PC-3 (cell line): ENCODE results near the gene PDIA4. TPM values are rescaled to one million over a fixed set of nuclear protein-coding genes. Genes with fewer than 3 reads are reported as not detected.
"Not testable (repeated sequence)": the region's sequence is repeated elsewhere in the genome, so short reads cannot be mapped to it uniquely, and the experiment has no call there.

ENCODE experiments used
- ATAC-seq: fragments of 200-7000 bp; cut with Tn5 transposase; 2 replicates; pipeline ENCODE4 v1.9.1; 2020; ENCODE audit warnings: mild to moderate bottlenecking, moderate library complexity
- BruUV-seq: library from RNA; stranded (reverse); fragments of 400-500 nt; replicated peaks from 2 replicates; lab custom pipeline; 2021; lab: Mats Ljungman, UMichigan
- CTCF ChIA-PET: fragments of 300-600 bp; sonication (Branson Sonifier 250); formaldehyde crosslinking; loops from one replicate; lab custom pipeline; 2022; ENCODE audit warnings: antibody characterized with exemption; lab: Charles Lee
- POLR2A ChIA-PET: fragments of 300-600 bp; sonication (Branson Sonifier 250); formaldehyde crosslinking; loops from one replicate; lab custom pipeline; 2022; ENCODE audit warnings: antibody characterized with exemption; ENCODE audit not compliant: unreplicated experiment; lab: Charles Lee
- DNase-seq: peaks from one replicate; pipeline ENCODE4 v3.0.0-alpha.2; 2015
- H2AFZ ChIP-seq: fragments of 300-600 bp; sonication (generic); 2 replicates; pipeline ENCODE4 v1.6.0; 2016; ENCODE audit warnings: antibody characterized with exemption, low read length
- H3F3A ChIP-seq: fragments of 300-600 bp; sonication (generic); one replicate; pipeline ENCODE4 v1.6.0; 2017; ENCODE audit warnings: antibody characterized with exemption, low read length, control low read depth, mild to moderate bottlenecking; ENCODE audit not compliant: unreplicated experiment
- H3K27ac ChIP-seq: fragments of 300-600 bp; sonication (generic); 2 replicates; pipeline ENCODE4 v1.5.1; 2016; ENCODE audit warnings: mild to moderate bottlenecking, low read length
- H3K27me3 ChIP-seq: fragments of 300-600 bp; sonication (generic); 2 replicates; pipeline ENCODE4 v1.6.1; 2016; ENCODE audit warnings: low read length, mixed read lengths
- H3K36me3 ChIP-seq: fragments of 300-600 bp; sonication (generic); 2 replicates; pipeline ENCODE4 v1.6.1; 2016; ENCODE audit warnings: low read depth, mixed run types, low read length, mixed read lengths
- H3K4me1 ChIP-seq: fragments of 300-600 bp; sonication (generic); 2 replicates; pipeline ENCODE4 v1.5.1; 2016; ENCODE audit warnings: low read length; ENCODE audit not compliant: insufficient read depth
- H3K4me2 ChIP-seq: fragments of 300-600 bp; sonication (generic); 2 replicates; pipeline ENCODE4 v1.6.0; 2016; ENCODE audit warnings: low read length
- H3K4me3 ChIP-seq: fragments of 300-600 bp; sonication (generic); 2 replicates; pipeline ENCODE4 v1.5.1; 2016; ENCODE audit warnings: mild to moderate bottlenecking, low read length, mixed read lengths
- H3K79me2 ChIP-seq: fragments of 300-600 bp; sonication (generic); 2 replicates; pipeline ENCODE4 v1.6.1; 2017; ENCODE audit warnings: low read length, mixed read lengths
- H3K9ac ChIP-seq: fragments of 300-600 bp; sonication (generic); 2 replicates; pipeline ENCODE4 v1.6.0; 2016; ENCODE audit warnings: mild to moderate bottlenecking, low read length
- H3K9me2 ChIP-seq: fragments of 300-600 bp; sonication (generic); replicated peaks from 2 replicates; pipeline ENCODE4 v1.6.1; 2016; ENCODE audit warnings: mixed run types, low read length, mixed read lengths
- H3K9me3 ChIP-seq: fragments of 300-600 bp; sonication (generic); 2 replicates; pipeline ENCODE4 v1.6.1; 2016; ENCODE audit warnings: low read length, mixed read lengths
- H4K20me1 ChIP-seq: fragments of 300-600 bp; sonication (generic); 2 replicates; pipeline ENCODE4 v1.6.1; 2016; ENCODE audit warnings: low read length, mixed read lengths
- CTCF ChIP-seq: fragments of 300-600 bp; sonication (generic); conservative IDR thresholded peaks from 2 replicates; pipeline ENCODE4 v1.5.1; 2017; ENCODE audit warnings: antibody characterized with exemption, low read depth, mild to moderate bottlenecking, low read length
- EZH2 ChIP-seq: fragments of 300-600 bp; sonication (generic); IDR thresholded peaks from one replicate; pipeline ENCODE4 v1.6.1; 2017; ENCODE audit warnings: antibody characterized with exemption, mild to moderate bottlenecking, low read length; ENCODE audit not compliant: unreplicated experiment
- EZH2phosphoT487 ChIP-seq: fragments of 300-600 bp; sonication (generic); IDR thresholded peaks from 2 replicates; pipeline ENCODE4 v1.6.1; 2018; ENCODE audit warnings: mild to moderate bottlenecking, antibody characterized with exemption, low read length, borderline replicate concordance
- intact Hi-C: fragments of 100-400 bp; cut with micrococcal nuclease; formaldehyde crosslinking; loops from 2 replicates; pipeline ENCODE4 v1.9.0; 2023
- total RNA-seq: library from RNA; depleted of rRNA; stranded (reverse); fragments of >200 nt; gene quantifications from 2 replicates; pipeline ENCODE4 v1.2.3, GENCODE V29; 2014

Gene PDIA4
- total RNA-seq, 1 experiment from 2014 or later, result 249 TPM

DNA sequence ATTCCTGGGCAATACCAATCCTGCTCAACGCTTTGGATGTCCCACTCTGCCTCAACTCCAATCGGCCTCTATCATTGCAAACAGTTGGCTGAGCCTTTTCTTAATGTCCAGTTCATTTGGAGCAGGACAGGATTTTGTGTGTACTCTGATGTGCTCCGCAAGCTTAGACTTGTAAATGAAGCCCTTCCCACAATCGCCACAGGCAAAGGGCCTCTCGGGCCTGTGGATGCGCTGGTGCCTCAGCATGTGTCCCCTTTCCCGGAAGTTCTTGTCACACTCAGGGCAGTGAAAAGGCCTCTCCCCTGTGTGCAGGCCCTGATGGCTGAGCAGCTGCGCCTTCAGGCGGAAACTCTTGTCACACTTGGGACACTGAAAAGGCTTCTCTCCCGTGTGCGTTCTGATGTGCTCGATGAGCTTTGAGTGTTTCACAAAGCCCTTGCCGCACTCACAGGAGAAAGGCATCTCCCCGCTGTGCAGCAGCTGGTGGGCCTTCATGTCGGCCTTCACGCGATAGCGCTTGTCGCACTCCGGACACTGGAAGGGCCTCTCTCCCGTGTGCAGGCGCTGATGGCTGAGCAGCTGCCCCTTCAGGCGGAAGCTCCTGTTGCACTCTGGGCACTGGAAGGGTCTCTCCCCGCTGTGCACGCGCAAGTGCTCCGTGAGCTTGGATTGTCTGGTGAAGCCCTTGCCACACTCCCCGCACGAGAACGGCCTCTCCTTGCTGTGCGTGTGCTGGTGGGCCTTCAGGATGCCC, 42.2 kb upstream of the PDIA4 start:
- Histone ChIP-seq H3K4me2 (no peak overlapping the region), H3K9me3 (no peaks in the 10 kb centered on the region), H3K9me2 (no peaks in the 10 kb centered on the region), H3K4me3 (no peak overlapping the region), H3K4me1 (no peaks in the 10 kb centered on the region), H3K27ac (no peak overlapping the region), H3K27me3 (no peaks in the 10 kb centered on the region), H2AFZ (no peak overlapping the region), H3K36me3 (peaks cover 3% of the 10 kb centered on the region; the same call in 1 of the 2 replicates), H3K79me2 (no peaks in the 10 kb centered on the region), H3K9ac (no peak overlapping the region), H3F3A (no peaks in the 10 kb centered on the region), H4K20me1 (no peaks in the 10 kb centered on the region)
- BruUV-seq, result no TSS peak
- ChIA-PET POLR2A (no interaction called here), CTCF (interaction anchor here (0.6 kb wide), 1 partner anchor 61 kb away, joined by 3 read pairs; no protein-coding TSS in a partner anchor)
- intact Hi-C loops, result no loop called here
- DNase-seq (no peak), ATAC-seq (no peak)
- no peak for TF ChIP-seq EZH2
- TF ChIP-seq CTCF, result no peak
- TF ChIP-seq EZH2phosphoT487, result no peak

DNA sequence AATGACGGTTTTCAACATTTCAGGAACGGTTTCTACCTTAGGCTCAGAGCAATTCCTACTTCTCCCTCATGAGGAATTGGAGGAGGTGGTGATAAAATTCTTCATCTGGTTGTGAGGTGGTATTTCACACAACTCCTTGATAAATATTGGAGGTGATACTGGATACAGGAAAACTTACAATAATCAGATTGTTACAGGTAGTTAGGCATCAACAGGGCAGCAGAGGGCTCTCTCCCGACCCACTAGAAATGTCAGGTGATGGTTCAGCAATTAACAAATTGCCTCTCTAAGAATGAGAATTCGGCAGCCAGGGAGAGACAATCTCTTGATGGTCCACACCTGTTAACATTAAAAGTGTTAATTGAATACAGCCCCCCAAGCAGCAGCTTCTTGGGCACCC, 39.6 kb upstream of the PDIA4 start:
- Histone ChIP-seq H3K4me1 (no peaks in the 10 kb centered on the region), H4K20me1 (no peaks in the 10 kb centered on the region), H3K36me3 (no peaks in the 10 kb centered on the region; the same call in 1 of the 2 replicates), H3K4me3 (no peak overlapping the region), H3K4me2 (no peak overlapping the region), H3K9me3 (no peaks in the 10 kb centered on the region), H3K27ac (no peak overlapping the region), H3K79me2 (no peaks in the 10 kb centered on the region), H3K9me2 (no peaks in the 10 kb centered on the region), H3K9ac (no peak overlapping the region), H2AFZ (no peak overlapping the region), H3K27me3 (no peaks in the 10 kb centered on the region), H3F3A (no peaks in the 10 kb centered on the region)
- POLR2A ChIA-PET, result no interaction called here
- intact Hi-C loops, result loop anchor here (5.0 kb wide), 1 partner anchor 81 kb away; no protein-coding TSS in a partner anchor
- no TSS peak for BruUV-seq
- TF ChIP-seq CTCF (peak; percentile 44), EZH2 (no peak)
- peak; percentile 8 for DNase-seq
- no peak for ATAC-seq
- CTCF ChIA-PET, result no interaction called here

- Histone ChIP-seq H4K20me1 (no peaks in the 10 kb centered on the region), H3K36me3 (no peaks in the 10 kb centered on the region), H3K4me3 (no peak overlapping the region), H3K4me1 (no peaks in the 10 kb centered on the region), H3K9me3 (no peaks in the 10 kb centered on the region), H3K9me2 (no peaks in the 10 kb centered on the region), H3K27ac (no peak overlapping the region), H3K27me3 (no peaks in the 10 kb centered on the region), H3K79me2 (no peaks in the 10 kb centered on the region), H3K4me2 (no peak overlapping the region), H3K9ac (no peak overlapping the region), H2AFZ (no peak overlapping the region), H3F3A (no peaks in the 10 kb centered on the region)
- BruUV-seq, result TSS peak; percentile 2
- intact Hi-C loops, result no loop called here
- TF ChIP-seq CTCF, result no peak
- ChIA-PET POLR2A (no interaction called here), CTCF (no interaction called here)
- ATAC-seq (no peak), DNase-seq (no peak)
These were observed 35.2 kb upstream of the PDIA4 start for GRCh38 chr7:149063476-149063875.

DNA sequence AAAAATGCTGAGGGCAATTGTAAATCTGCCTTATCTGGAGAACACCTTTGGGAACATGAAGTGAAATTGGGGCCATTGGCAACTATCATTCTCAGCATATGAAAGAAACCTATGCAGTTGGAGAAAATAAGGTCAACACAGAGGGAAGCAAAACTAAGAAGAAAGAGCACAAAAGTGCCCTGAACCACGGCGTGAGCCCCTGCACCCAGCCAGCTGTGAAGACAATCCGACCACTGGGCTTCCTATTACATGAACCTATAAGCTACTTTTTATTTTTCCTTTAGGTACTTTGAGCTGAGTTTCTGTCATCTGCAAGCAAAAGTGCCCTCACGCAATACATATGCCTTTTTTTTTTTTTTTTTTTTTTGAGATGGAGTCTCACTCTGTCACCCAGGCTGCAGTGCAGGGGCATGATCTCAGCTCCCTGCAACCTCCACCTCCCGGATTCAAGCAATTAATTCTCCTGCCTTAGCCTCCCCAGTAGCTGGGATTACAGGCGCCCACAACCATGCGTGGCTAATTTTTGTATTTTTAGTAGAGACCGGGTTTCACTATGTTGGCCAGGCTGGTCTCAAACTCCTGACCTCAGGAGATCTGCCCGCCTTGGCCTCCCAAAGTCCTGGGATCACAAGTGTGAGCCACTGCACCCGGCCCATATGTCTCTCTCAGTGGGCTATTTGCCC, 34.1 kb upstream of the PDIA4 start:
- H2AFZ ChIP-seq, intact Hi-C loops, H3K9me3 ChIP-seq, H3K9ac ChIP-seq, H3K27ac ChIP-seq, H3K9me2 ChIP-seq, DNase-seq, CTCF ChIA-PET, BruUV-seq, H3K79me2 ChIP-seq, H3K4me2 ChIP-seq, H3F3A ChIP-seq, POLR2A ChIA-PET, H3K27me3 ChIP-seq, H3K4me3 ChIP-seq, H3K4me1 ChIP-seq, H4K20me1 ChIP-seq, H3K36me3 ChIP-seq, ATAC-seq: not testable (repeated sequence)
